Activated effector memory CD4-positive, alpha-beta T cell treated with anti-CD3 and anti-CD28 coated beads, Interleukin-2, amount 50 U/mL, for 16 hours (primary cell): ENCODE results near the gene VIPR2.
A peak's percentile ranks its signal among the peaks of the same experiment; 100 is the strongest.
"Not testable (repeated sequence)": the region's sequence is repeated elsewhere in the genome, so short reads cannot be mapped to it uniquely, and the experiment has no call there.

Experiments
- DNase-seq: peaks from one replicate; pipeline ENCODE4 v3.0.0-alpha.2; 2020

VIPR2 gene

GRCh38 chr7:159102681-159103381 is 41.8 kb downstream of the VIPR2 start:
- DNase-seq, result peak; percentile 52

- DNase-seq, result peak; percentile 52
These were observed 43.0 kb downstream of the VIPR2 start for GRCh38 chr7:159101661-159102091.

GRCh38 chr7:159101083-159101395 is 43.6 kb downstream of the VIPR2 start:
- not testable (repeated sequence) for DNase-seq

GRCh38 chr7:159100281-159101082 is 44.2 kb downstream of the VIPR2 start:
- peak; percentile 51 for DNase-seq

- DNase-seq, result peak; percentile 53
These were observed 44.9 kb downstream of the VIPR2 start for GRCh38 chr7:159099711-159100231.

- DNase-seq, result peak; percentile 34
These were observed 45.6 kb downstream of the VIPR2 start for GRCh38 chr7:159098811-159099655.

GRCh38 chr7:159098424-159098786 is 46.3 kb downstream of the VIPR2 start:
- peak; percentile 41 for DNase-seq

- DNase-seq, result peak; percentile 38
These were observed 46.8 kb downstream of the VIPR2 start for GRCh38 chr7:159097661-159098423.

GRCh38 chr7:159096736-159097581 is 47.7 kb downstream of the VIPR2 start:
- DNase-seq, result peak; percentile 56

GRCh38 chr7:159095979-159096411 is 48.7 kb downstream of the VIPR2 start:
- peak; percentile 36 for DNase-seq

- DNase-seq, result no peak
These were observed 49.5 kb downstream of the VIPR2 start for GRCh38 chr7:159094919-159095915.

GRCh38 chr7:159094023-159094740 is 50.5 kb downstream of the VIPR2 start:
- DNase-seq, result peak; percentile 46

GRCh38 chr7:159093351-159093971 is 51.2 kb downstream of the VIPR2 start:
- peak; percentile 58 for DNase-seq

GRCh38 chr7:159092701-159093121 is 52.0 kb downstream of the VIPR2 start:
- DNase-seq, result no peak

- peak; percentile 49 for DNase-seq
These were observed 52.9 kb downstream of the VIPR2 start for GRCh38 chr7:159091480-159092475.

- peak; percentile 28 for DNase-seq
These were observed 53.6 kb downstream of the VIPR2 start for GRCh38 chr7:159091041-159091440.
